Ectodermal cell (in vitro differentiated cells): ENCODE results near the gene ZNF521.

ENCODE experiments used
- H3K27ac ChIP-seq: 2 replicates; pipeline ENCODE4 v1.7.0; 2013; ENCODE audit warnings: mild to moderate bottlenecking, low read depth, low read length; ENCODE audit not compliant: insufficient read depth, poor library complexity, severe bottlenecking
- H3K27me3 ChIP-seq: 2 replicates; pipeline ENCODE4 v1.7.0; 2013; ENCODE audit warnings: mild to moderate bottlenecking, low read length; ENCODE audit not compliant: insufficient read depth, control insufficient read depth, poor library complexity, severe bottlenecking
- H3K36me3 ChIP-seq: one replicate; pipeline ENCODE4 v1.7.0; 2013; ENCODE audit warnings: low read length; ENCODE audit not compliant: control insufficient read depth, insufficient read depth
- H3K4me1 ChIP-seq: one replicate; pipeline ENCODE4 v1.7.0; 2013; ENCODE audit warnings: low read length; ENCODE audit not compliant: control insufficient read depth, insufficient read depth
- H3K4me3 ChIP-seq: 2 replicates; pipeline ENCODE4 v1.7.0; 2013; ENCODE audit warnings: low read depth, low read length, control low read depth; ENCODE audit not compliant: insufficient read depth
- H3K9me3 ChIP-seq: 2 replicates; pipeline ENCODE4 v1.7.0; 2013; ENCODE audit warnings: mild to moderate bottlenecking, low read length, moderate library complexity; ENCODE audit not compliant: control insufficient read depth
- WGBS, 2 experiments: methylation state at CpG; one replicate each; pipeline ENCODE4 v1.1.7; 2013; ENCODE audit warnings: missing lambda C conversion rate in 2 of 2; 5-methylcytosine and 5-hydroxymethylcytosine counted together

The ZNF521 gene

DNA sequence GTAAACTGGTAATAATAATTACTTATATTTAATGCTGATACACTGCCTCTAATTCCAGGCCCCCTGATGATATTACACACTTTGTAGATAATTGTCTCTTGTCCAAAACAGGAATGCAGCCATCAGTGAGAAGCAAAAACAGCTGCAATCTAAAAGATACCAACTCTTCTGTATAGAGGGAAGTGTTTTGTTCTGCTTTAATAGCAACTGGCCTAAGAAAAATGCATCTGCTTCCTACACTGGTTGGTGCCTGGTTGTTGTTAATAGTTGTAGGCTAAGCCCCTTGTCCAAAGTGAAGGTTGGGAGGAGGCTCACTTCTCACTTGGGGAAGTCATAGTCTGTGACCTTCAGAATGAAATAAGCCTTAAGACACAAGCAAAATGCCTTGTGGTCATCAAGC is 332.0 kb downstream of the ZNF521 start:
- Histone ChIP-seq H3K4me3 (no peak overlapping the region), H3K9me3 (no peaks in the 10 kb centered on the region), H3K27ac (no peak overlapping the region), H3K4me1 (no peaks in the 10 kb centered on the region), H3K27me3 (no peaks in the 10 kb centered on the region), H3K36me3 (no peaks in the 10 kb centered on the region)

- H3K4me3 ChIP-seq, result no peak overlapping the region
- no peaks in the 10 kb centered on the region for H3K4me1 ChIP-seq
- H3K9me3 ChIP-seq, result no peaks in the 10 kb centered on the region
- no peaks in the 10 kb centered on the region for H3K27me3 ChIP-seq
- no peaks in the 10 kb centered on the region for H3K36me3 ChIP-seq
- WGBS, 2 experiments, result 85 to 90% methylated on average over 8 of the region's 8 CpGs
- no peak overlapping the region for H3K27ac ChIP-seq
Observed at GRCh38 chr18:25019086-25019860, 332.7 kb downstream of the ZNF521 start.

DNA sequence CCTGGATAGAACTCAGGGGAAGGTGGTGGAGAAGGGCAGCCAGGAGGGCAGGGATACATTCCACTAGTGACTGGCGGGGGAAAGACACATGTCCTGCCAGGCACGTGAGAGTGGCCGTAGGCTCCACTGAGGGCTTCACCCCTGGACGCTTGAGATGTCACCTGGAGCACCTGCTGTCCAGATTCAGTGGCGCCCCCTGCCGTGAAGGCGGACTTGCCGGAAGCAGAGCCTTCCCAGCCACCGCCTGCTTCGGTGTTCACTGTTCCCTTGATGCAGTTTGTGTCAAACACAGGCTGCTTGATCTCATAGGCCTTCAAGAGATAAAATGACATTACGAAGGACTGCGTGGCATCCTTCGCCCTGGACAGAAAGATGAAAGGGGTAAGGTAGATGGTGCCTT is 335.3 kb downstream of the ZNF521 start:
- Histone ChIP-seq H3K4me1 (no peaks in the 10 kb centered on the region), H3K9me3 (no peaks in the 10 kb centered on the region), H3K27ac (no peak overlapping the region), H3K36me3 (no peaks in the 10 kb centered on the region), H3K27me3 (no peaks in the 10 kb centered on the region), H3K4me3 (no peak overlapping the region)
- 95 to 97% methylated on average over 13 of the region's 13 CpGs for WGBS, 2 experiments

GRCh38 chr18:25016181-25016580 is 335.8 kb downstream of the ZNF521 start:
- no peaks in the 10 kb centered on the region for H3K4me1 ChIP-seq
- H3K9me3 ChIP-seq, result no peaks in the 10 kb centered on the region
- H3K27ac ChIP-seq, result no peak overlapping the region
- H3K4me3 ChIP-seq, result no peak overlapping the region
- no peaks in the 10 kb centered on the region for H3K36me3 ChIP-seq
- 95% methylated on average over 17 of the region's 17 CpGs for WGBS, 2 experiments
- H3K27me3 ChIP-seq, result no peaks in the 10 kb centered on the region
